Stimulated activated CD8-positive, alpha-beta memory T cell treated with anti-CD3 and anti-CD28 coated beads, Interleukin-15, amount 100 ng/mL, for 48 hours (primary cell): ENCODE results near the gene BTN2A1.
"Not testable (repeated sequence)": the region's sequence is repeated elsewhere in the genome, so short reads cannot be mapped to it uniquely, and the experiment has no call there.

Experiments used
- DNase-seq, 2 donors: peaks; one replicate each; pipeline ENCODE4 v3.0.0-alpha.2; 2020; ENCODE audit warnings: low read depth in 2 of 2

The BTN2A1 gene

DNA sequence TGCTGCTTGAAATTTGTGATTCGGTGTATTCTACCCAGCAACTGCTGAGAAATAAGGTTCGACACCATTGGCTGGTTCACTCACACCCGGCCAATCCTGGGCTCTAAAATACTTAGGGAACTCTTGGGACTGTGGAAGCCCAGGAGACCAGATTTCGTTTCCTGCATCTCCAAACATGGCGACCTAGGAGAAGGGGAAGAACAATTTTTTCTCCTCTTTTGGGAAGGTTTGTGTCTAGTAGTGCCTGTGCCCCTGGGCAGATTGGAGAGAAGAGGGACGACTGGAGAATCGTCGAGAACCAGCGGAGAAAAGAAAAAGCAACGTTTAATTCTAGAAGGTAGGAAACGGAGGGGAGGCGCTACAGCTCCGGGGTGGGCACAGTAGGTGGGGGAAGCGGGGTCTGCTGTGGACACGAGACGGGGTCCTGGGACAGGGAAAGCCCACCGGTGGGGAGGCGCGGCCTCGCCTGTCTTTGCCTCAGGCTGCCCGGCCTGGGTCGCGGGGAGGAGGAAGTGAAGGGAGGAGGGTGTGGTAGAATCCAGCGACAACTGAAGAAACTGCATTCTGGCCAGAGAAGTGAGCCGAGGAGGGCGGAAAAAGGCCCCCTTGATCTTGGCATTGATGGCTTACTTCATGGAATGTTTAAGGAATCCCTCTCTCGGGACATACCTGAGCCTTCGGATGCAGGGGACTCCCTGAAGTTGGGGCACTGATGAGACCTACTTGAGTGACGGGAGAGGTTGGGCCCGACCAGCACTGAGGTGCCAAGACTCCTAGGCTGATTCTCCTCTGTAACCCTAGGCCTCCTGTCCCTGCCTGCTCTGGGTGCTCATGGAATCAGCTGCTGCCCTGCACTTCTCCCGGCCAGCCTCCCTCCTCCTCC, at the start of gene BTN2A1:
Gene BTN2A1, plus strand, starts transcription at position 150 of the 883 bp plus-strand sequence. Its CDS starts 682 bp downstream, at position 832.
- DNase-seq: peak; percentile 46 to 47

DNA sequence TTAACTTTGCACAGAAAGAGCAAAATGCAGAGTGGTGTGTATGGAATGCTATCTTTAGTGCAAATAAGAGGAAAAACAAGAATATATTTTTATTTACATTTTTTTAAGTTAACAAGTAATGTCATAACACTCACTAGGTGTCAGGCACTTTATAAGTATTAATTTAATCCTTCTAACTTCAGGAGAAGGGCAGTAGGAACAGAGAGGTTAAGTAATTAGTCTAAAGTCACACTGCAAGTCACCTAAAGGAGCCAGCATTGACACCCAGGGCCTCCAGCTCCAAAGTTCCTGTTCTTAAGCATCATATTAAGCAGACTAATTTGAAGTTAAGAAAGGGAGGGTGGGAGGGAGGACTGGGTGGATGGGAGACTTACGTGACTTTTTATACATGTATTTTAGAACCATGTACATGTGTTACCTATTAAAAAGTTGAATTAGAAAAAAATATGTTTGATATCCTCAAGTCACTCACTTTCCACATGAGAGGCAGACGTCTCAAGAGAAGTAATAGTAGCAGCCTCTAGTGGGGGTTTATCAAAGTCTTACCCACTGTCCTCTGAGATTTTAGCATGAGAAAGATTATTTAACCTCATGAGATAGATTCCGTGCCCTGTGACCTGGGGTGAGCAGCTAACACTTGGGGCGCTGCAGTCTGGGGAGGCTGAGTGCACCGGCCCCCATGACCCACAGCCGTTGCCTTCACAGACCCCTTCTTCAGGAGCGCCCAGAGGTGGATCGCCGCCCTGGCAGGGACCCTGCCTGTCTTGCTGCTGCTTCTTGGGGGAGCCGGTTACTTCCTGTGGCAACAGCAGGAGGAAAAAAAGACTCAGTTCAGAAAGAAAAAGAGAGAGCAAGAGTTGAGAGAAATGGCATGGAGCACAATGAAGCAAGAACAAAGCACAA, 48.7 kb upstream of the BTN2A1 start:
- DNase-seq: no peak

DNA sequence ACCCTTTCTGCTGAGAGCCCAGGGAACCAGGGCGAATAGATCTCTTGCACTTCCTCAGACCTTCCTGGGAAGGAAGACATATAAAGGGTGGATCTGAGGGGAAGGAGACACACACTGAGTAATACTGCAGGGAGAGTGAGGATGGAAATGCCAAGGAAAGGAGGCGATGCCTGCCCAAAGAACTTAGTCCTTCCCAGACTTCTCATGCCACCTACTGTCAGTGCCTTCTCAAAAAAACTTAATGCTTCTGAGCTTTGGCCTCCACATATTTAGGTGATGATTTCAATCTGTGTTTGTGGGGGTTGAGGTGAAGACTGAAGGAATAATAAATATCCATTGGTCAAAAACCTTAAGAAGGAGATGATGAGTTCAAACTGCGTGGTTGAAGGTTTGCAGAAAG, 46.0 kb upstream of the BTN2A1 start:
- no peak for DNase-seq

DNA sequence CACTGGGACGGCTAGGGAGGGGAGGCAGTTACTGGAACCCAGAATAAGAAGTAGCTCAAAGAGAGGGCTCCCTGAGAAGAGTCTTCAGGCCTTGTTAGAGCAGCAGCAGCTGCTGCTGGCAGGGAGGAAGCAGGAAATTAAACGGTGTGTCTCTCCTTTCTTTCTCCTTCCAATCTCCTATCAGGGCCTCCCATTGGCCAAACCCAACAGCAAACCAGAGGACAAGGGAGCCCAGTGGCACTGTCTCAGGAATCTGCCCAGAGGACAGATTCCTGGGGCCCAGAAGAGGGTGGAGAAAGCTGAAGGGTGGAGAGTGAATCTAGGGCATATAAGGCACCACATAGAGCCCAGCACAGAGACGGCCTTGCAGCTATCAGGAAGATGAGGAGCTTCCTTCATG, 45.5 kb upstream of the BTN2A1 start:
- no peak for DNase-seq

DNA sequence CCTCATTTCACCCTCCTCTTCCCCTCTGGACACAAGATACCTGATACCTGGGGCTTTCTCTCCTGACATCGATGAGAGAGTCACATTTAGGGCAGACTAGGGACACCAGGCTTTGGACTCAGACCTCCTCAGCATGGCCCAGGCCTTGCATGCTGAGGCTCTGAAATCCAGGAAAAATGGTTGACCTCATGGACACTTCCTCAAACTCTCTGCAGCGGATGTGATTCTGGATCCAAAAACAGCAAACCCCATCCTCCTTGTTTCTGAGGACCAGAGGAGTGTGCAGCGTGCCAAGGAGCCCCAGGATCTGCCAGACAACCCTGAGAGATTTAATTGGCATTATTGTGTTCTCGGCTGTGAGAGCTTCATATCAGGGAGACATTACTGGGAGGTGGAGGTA, 44.8 kb upstream of the BTN2A1 start:
- no peak for DNase-seq

DNA sequence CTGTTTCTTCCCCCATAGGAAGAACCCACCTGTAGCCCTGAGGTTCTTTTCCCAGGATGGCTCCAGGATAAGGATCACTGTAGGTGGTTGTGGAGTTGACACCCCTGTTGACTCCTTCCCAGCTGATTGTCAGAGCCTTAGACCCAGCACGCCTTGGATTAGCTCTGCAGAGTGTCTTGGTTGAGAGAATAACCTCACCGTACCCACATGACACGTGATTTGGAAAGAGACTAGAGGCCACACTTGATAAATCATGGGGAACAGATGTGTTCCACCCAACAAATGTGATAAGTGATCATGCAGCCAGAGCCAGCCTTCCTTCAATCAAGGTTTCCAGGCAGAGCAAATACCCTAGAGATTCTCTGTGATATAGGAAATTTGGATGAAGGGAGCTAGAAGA, 43.5 kb upstream of the BTN2A1 start:
- DNase-seq: no peak

DNA sequence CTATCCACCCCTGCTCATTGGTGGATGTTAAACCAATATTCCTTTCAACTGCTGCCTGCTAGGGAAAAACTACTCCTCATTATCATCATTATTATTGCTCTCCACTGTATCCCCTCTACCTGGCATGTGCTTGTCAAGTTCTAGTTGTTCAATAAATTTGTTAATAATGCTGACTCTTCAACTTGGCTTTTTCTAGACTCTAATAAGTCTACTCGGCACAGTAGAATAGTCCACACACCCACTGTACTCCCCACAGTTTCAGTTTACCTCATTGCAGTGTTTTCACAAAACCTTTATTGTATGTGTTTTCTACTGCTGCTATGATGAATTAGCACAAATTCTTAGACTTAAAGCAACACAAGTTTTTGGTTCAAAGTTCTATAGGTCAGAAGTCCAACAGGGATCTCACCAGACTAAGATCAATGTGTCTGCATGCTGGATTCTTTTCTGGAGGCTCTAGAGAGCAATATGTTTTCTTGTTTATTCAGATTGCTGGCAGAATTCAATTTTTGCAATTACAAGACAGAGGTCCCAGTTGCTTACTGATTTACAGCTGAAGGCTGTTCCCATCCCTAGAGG, 42.6 kb upstream of the BTN2A1 start:
- no peak for DNase-seq

DNA sequence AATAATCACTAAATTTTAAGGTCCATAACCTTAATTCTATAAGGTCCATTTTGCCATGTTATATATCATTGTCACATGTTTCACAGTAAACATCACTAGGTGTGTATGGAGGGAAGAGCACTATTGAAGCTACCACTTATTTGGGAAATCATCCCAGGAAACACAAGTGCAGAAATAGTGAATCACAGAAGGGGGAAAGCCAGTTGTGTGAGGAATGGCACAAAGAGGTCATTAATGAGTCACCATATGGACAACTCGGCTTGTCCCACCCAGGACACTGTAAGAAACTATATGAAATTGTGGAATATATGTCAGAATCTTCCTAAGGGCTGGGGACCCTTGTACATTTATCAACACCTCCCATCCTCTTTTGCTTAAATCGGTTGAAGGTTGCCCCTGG, 42.0 kb upstream of the BTN2A1 start:
- DNase-seq: no peak

DNA sequence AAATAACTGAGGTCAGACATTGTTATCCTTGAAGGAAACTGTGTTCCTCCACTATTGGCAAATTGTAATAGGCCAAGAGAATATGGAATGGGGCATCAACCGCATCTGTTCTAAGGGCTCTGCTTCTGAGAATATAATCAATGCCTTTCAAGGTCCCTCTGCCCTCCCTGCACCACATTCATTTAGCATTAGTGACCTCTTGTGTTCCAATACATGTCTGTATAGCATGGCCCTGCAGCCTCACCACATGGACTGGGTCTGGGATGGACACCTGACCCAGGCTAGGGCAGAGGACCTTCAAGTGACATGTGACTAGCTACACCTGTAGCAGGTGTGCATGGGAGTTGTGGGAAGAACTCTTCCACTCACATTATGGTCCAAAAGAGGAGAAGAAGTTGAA, 41.5 kb upstream of the BTN2A1 start:
- no peak for DNase-seq

DNA sequence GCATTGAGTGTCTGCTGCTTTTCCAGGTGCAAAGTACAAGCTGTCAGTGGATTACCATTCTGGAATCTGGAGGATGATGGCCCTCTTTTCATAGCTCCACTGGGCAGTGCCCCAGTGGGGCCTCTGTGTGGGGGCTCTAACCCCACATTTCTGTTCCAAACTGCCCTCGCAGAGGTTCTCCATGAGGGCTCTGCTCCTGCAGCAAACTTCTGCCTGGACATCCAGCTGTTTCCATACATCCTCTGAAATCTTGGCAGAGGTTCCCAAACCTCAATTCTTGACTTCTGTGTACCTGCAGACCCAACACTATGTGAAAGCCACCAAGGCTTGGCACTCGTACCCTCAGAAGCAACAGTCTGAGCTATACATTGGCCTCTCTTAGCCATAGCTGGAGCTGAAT, 39.7 kb upstream of the BTN2A1 start:
- DNase-seq: not testable (repeated sequence)

DNA sequence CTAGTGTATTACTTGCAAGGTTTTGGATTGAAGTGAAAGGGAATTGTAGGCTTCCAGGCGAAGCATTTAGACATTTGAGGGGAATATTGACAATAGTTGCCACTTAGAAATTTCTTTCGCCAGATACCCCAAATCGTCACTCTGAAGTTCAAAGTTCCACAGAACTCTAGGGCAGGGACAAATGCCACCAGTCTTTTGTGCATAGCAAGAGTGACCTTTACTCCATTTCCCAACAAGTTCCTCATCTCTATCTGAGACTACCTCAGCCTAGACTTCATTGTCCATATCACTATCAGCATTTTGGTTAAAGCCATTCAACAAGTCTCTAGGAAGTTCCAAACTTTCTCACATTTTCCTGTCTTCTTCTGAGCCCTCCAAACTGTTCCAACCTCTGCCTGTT, 39.0 kb upstream of the BTN2A1 start:
- not testable (repeated sequence) for DNase-seq

DNA sequence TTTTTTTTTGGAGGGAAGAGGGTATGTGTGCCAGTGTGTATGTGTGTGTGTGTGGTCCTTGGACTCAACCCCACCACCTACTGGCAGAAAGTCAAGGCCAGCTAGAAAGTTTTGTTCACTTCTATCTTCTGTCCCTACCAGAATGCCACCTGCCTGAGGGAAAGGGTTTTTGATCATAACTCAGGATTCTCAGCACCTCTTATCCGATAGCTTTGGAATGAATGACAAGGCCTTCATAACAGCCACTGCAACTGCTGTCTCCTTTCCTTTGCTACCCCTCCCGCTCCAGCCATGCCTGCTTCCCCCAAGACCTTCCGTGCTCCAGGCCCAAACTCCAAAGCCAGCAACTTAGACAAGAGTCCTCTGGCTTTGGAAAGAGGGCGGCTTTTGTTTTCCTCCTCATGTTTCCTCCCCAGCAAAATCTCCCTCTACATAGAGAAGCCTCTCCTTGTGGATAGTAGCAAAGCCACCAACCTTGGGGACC, 37.0 kb upstream of the BTN2A1 start:
- DNase-seq: no peak

DNA sequence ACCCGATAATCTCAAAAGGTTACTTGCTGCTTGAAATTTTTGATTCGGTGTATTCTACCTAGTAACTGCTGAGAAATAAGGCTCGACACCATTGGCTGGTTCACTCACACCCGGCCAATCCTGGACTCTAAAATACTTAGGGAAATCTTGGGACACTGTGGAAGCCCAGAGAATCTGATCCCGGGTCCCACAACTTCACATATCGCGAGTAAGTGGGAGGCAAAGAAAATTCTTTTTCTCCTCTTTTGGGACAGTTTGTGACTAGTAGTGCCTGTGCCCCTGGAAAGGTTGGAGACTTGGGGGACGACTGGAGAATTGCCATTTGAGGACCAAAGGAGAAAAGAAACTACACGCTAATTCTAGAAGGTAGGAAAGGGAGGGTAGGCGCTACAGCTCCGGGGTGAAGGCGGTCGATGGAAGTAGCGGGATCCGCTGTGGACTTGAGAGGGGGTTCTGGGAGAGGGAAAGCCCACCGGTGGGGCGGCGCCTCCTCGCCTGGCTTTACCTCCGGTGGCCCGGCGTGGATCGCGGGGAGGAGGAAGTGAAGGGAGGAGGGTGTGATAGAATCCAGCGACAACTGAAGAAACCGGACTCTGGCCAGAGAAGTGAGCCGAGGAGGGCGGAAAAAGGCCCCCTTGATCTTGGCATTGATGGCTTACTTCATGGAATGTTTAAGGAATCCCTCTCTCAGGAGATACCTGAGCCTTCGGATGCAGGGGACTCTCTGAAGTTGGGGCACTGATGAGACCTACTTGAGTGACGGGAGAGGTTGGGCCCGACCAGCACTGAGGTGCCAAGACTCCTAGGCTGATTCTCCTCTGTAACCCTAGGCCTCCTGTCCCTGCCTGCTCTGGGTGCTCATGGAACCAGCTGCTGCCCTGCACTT, 36.3 kb upstream of the BTN2A1 start:
- DNase-seq: peak in 1 of 2 donors; percentile 10

DNA sequence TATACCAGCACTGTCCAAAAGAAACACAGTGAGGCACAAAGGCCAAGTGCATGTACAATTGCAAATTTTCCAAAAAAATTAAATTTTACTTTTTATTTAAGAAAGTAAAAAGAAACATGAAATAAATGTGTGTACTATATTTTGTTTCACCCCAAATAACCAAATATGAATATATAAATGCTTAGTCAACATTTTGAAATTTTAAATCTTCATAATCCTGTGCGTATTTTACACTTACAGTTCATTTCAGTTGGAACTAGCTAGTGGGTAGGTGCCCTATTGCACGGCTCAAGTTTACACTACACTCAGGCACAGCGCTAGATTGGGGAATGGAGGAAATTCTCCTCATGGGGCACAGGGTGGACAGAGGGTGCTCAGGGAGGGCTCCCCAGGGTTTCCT, 35.4 kb upstream of the BTN2A1 start:
- no peak for DNase-seq

DNA sequence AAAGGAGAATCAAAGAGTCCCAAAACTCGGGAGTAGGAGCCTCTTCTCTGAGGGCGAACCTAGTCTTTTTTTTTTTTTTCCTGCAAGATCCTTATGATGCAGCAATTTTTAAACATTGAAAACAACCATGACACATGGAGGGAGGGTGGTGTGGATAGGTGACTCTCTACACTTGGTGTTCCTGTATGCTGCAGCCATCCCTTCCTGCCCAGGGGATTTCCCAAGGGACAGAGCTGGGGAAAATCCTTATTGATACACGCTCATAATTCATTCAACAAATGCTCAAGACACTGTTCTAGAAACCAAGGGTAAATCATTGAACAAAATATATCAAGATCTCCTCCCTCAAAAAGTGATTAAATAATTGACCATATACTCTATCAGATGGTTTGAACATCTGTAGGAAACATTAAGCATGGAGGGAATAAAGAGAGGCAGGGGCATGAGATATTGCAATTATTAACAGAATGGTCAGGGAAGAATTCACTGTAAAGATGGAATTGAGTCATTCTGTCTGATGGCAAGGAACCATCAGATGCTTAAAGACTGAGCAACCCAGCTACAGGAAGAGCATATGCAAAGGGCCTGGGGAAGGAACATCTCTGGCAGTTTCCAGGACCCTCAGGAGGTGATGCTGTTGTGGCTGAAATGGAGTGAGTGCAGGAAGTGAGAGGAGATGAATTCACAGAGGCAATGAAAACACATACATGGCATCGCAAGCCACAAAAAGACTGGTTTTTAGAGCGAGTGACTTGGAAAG, 30.9 kb upstream of the BTN2A1 start:
- DNase-seq: no peak

DNA sequence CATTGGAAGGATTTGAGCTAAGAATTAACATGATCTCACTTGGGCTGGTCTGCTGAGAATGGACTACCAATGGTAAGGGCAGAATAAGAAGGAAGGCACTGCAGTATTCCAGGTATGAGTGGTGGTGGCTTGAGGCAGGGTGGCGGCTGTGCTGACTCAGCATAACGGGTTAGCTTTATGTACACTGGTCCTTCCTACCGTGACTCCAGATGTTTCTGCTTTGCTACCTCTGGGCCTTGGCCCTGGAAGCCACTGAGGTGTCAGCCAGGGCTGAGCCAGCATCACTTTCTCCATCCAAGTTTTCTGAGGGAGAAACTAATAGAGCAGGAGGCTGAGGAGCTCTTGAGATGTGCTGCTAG, 30.3 kb upstream of the BTN2A1 start:
- no peak for DNase-seq

DNA sequence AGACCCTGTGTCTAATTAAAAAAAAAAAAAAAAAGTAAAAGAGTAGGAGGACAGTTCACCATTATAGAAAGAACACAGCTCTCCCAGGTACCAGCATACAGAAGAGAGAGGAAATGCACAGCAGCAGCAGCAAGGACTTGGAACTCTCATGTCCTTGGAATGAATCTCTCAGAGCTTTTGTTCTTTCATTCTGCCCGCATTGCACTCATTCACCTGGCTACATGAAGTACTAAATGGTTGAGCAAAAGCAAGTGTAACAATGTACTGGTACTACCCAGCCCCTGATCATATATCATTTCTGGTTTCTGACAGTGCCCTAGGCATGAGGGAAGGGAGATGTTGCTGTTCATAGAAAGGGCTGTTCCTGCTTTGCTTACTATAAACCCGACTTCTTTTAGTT, 29.5 kb upstream of the BTN2A1 start:
- DNase-seq: no peak

DNA sequence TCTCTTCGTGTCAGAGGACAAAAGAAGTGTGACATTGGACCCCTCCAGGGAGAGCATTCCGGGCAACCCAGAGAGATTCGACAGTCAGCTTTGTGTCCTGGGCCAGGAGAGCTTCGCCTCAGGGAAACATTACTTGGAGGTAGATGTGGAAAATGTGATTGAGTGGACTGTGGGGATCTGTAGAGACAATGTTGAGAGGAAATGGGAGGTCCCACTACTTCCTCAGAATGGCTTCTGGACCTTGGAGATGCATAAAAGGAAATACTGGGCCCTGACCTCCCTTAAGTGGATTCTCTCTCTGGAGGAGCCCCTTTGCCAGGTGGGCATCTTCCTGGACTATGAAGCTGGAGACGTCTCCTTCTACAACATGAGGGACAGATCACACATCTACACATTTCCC, 27.0 kb upstream of the BTN2A1 start:
- no peak for DNase-seq

DNA sequence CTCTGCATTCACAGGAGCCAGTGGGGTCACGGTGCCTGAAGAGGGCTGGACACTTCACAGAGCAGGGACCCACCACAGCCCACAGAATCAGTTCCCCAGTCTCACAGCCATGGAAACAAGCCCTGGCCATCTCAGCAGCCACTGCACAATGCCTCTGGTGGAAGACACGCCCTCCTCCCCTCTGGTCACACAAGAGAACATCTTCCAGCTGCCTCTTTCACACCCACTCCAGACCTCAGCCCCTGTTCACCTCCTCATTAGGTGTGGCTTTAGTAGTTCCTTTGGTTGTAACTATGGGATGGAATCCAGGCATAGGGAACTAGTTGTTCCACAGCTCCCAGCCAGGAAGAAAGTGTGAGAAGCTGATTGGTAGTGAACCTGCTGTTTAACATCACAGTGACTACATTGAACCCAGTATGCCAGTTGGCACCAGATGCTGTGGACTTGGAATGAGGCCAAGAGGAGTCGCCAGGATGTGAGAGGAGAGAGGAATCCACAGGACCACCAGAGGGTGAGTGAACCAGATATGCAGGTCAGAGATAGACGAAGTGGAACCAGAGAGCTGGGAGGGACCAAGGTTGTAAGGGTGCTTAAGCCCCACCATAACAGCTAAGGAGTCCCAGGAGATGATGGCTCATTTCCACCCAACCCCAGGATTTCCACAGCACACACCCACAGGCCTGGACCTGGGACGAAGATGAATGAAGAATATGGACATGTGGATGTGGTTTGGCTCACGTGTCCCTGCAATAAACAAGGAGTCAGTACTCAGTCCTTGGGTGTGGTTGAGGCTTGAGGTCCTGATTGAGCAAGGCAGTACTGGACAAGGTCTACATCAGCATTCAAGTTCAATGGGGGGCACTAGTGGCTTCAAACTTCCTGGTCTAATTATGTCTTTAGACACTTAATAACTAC, 26.2 kb upstream of the BTN2A1 start:
- no peak for DNase-seq
